Esophagus (tissue), 2 donors: ENCODE results near the gene FSD2. TPM values are rescaled to one million over a fixed set of nuclear protein-coding genes. Genes with fewer than 3 reads are reported as not detected.
"Not testable (repeated sequence)": the region's sequence is repeated elsewhere in the genome, so short reads cannot be mapped to it uniquely, and the experiment has no call there.

Source experiments
- H3K27ac ChIP-seq, 2 donors: one replicate each; pipeline ENCODE4 v1.5.1; 2013; ENCODE audit warnings: low read depth in 2 of 2, mild to moderate bottlenecking in 2 of 2, inconsistent platforms in 1 of 2, low read length in 1 of 2, moderate library complexity in 1 of 2
- H3K27me3 ChIP-seq, 2 donors: one replicate each; pipeline ENCODE4 v1.6.1; 2013; ENCODE audit warnings: low read length in 2 of 2, control low read depth in 1 of 2, mild to moderate bottlenecking in 1 of 2; ENCODE audit not compliant: insufficient read depth in 2 of 2, control insufficient read depth in 1 of 2
- H3K36me3 ChIP-seq, 2 donors: one replicate each; pipeline ENCODE4 v1.6.1; 2013; ENCODE audit warnings: low read length in 1 of 2; ENCODE audit not compliant: control insufficient read depth in 2 of 2, insufficient read depth in 2 of 2
- H3K4me1 ChIP-seq, 2 donors: one replicate each; pipeline ENCODE4 v1.6.1; 2013; ENCODE audit warnings: low read length in 1 of 2; ENCODE audit not compliant: control insufficient read depth in 2 of 2, insufficient read depth in 2 of 2
- H3K4me3 ChIP-seq, 2 donors: one replicate each; pipeline ENCODE4 v1.5.1; 2013; ENCODE audit warnings: low read length in 2 of 2, mild to moderate bottlenecking in 2 of 2, low read depth in 1 of 2, moderate library complexity in 1 of 2
- H3K9me3 ChIP-seq, 2 donors: one replicate each; pipeline ENCODE4 v1.6.1; 2013; ENCODE audit warnings: mild to moderate bottlenecking in 2 of 2, low read depth in 1 of 2, low read length in 1 of 2, moderate library complexity in 1 of 2; ENCODE audit not compliant: control insufficient read depth in 2 of 2, insufficient read depth in 1 of 2
- whole genome bisulfite sequencing, 2 donors: extraction: QIAGEN DNeasy Blood & Tissue Kit; methylation state at CpG; one replicate each; pipeline ENCODE4 v1.1.7; 2013; 5-methylcytosine and 5-hydroxymethylcytosine counted together
- polyA plus RNA-seq, 2 donors: library from polyadenylated mRNA; stranded (reverse); fragments of 200-250 nt; gene quantifications; one replicate each; pipeline ENCODE4 v1.2.3, GENCODE V29; 2013
- donor health status: healthy with polysubstance abuse.
- donor health status: Bipolar disorder and iron deficiency.

The FSD2 gene
- polyA plus RNA-seq, 2 donors: 0.01 to 0.12 TPM

DNA sequence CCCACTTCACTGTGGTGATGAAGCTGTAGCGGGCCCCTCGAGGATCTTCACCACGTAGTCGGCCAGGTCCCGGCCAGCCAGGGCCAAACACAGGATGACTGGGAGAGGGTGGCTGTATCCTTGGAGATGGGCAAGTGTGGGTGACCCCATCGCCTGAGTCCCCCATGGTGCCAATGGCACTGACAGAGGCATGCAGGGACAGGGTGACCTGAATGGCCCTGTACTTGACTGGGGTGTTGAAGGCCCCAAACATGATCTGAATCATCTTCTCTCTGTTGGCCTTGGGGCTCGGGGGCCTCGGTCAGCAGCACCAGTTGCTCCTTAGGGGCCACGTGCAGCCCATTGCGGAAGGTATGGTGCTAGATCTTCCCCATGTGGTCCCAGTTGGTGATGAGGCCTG is 79.1 kb downstream of the FSD2 start:
- no peaks in the 10 kb centered on the region for H3K27me3 ChIP-seq
- H3K4me1 ChIP-seq: no peaks in the 10 kb centered on the region
- 94 to 95% methylated on average over 10 of the region's 10 CpGs for WGBS, 2 donors
- no peak overlapping the region for H3K4me3 ChIP-seq
- H3K36me3 ChIP-seq: no peaks in the 10 kb centered on the region
- H3K27ac ChIP-seq: no peak overlapping the region
- H3K9me3 ChIP-seq: no peaks in the 10 kb centered on the region

DNA sequence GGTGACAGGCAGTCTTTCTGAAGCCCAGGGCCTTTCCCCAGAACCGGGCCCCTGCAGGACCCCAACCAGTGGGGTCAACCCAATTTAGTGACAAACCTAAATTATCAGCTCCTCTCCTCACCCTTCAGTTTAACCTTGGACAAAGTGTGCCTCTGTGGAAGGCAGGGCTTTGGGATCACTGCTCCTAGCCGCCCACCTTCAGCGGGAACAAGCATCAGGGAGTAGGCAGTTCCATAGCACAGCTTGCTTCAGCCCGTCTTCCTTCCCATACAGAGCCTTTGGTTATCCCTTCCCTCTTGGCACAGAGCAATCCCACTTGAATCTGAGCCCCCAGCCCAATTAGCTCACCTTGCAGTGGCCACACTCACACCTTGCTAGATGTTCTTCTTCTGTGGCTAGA is 90.9 kb downstream of the FSD2 start:
- Histone ChIP-seq H3K4me1 (peaks cover 1 to 2% of the 10 kb centered on the region in 2 donors), H3K9me3 (no peaks in the 10 kb centered on the region), H3K27ac (no peak overlapping the region), H3K27me3 (no peaks in the 10 kb centered on the region), H3K36me3 (no peaks in the 10 kb centered on the region), H3K4me3 (no peak overlapping the region)
- WGBS, 2 donors: 83 to 90% methylated on average over 4 of the region's 4 CpGs

DNA sequence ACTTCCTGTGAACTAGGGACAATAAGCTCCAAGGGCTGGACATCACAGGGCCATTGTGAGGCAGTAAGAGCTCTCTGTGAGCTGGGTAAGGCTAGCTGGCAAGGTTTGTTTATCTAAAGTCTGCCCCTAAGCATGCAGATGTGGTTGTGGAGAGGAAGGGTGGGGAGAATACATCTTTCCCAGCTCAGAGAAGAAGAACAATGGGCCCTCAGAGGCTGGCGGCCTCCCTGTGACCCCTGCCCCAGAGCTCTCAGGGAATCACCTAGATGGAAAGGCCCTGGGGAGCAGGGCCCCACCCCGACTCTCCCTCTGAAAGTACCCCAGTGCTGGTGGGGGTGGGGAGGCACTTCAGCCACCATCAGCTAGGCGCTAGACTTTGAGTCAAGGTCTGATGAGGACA is 91.9 kb downstream of the FSD2 start:
- Histone ChIP-seq H3K27me3 (no peaks in the 10 kb centered on the region), H3K4me3 (no peak overlapping the region), H3K36me3 (no peaks in the 10 kb centered on the region), H3K4me1 (peaks cover 3 to 4% of the 10 kb centered on the region in 2 donors), H3K9me3 (no peaks in the 10 kb centered on the region), H3K27ac (no peak overlapping the region)
- 61 to 72% methylated on average over 3 of the region's 3 CpGs for WGBS, 2 donors

DNA sequence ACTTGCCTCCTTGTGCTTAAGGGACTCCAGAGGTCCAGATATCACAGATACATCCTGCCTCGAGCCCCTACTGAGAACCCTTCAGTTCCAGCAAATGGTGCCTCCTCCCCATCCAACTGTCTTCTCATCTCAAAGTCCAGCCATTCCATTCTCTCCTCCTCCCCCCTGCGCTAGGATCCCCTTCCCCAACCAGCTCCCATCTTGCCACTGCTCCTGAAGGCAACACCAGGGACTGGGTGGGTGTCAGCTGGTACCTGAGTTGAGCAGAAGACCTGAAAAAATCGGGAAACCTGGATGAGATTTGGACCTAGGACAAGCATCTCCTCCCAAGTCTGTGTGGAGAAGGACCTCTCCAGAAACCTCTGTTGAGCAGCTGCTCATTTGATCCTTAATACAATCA is 93.8 kb downstream of the FSD2 start:
- peaks cover 3 to 4% of the 10 kb centered on the region in 2 donors for H3K4me1 ChIP-seq
- no peak overlapping the region for H3K27ac ChIP-seq
- no peaks in the 10 kb centered on the region for H3K27me3 ChIP-seq
- 67 to 72% methylated on average over 3 of the region's 3 CpGs for WGBS, 2 donors
- H3K9me3 ChIP-seq: no peaks in the 10 kb centered on the region
- no peak overlapping the region for H3K4me3 ChIP-seq
- no peaks in the 10 kb centered on the region for H3K36me3 ChIP-seq

DNA sequence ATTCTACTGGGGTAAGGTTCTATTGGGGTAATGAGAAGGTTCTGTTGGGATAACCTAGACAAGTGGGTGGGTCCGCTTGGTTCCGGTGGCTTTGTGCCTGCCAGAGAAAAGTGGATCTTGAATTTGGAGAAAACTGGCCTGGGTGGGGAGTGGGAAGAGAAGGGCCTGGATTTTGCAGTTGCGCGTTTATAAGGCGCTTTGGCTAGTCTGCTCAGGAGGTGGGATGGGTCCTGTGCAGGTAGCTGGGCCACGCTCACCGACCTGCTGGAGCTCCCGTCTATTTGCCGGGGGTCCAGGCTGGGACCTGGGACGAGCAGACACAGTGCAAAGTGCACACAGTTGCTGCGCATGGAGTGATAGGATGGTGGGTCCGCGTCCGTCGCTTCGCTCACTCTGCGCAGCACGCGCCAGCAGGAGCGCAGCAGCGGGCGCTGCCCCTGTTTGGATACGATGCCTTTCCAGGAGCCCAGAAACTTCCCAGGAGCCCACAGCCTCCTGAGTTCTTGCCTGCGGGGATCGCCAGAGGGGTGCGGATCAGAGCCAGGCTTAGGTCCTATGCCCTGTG is 94.9 kb downstream of the FSD2 start:
- Histone ChIP-seq H3K9me3 (no peaks in the 10 kb centered on the region), H3K27ac (no peak overlapping the region), H3K36me3 (no peaks in the 10 kb centered on the region), H3K27me3 (no peaks in the 10 kb centered on the region), H3K4me1 (peaks cover 3 to 4% of the 10 kb centered on the region in 2 donors), H3K4me3 (no peak overlapping the region)
- WGBS, 2 donors: 96 to 98% methylated on average over 26 of the region's 26 CpGs

DNA sequence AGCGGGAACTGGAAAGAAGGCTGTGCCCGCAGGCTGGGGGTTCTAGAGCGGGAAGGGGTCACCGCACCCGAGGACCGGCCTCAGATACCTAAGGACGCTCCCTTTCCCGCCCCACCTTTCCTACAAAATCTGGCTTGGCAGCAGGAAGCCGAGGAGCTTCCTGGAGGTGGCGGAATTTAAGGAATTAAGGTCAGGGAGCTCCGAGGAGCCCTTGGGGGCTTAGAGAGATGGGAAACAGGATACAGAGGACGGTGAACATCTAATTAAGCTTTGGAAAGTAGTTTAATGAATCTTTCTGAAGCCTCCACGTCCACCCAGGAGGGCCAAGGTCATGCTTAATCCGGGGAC is 95.7 kb downstream of the FSD2 start:
- Histone ChIP-seq H3K4me1 (peaks cover 3 to 4% of the 10 kb centered on the region in 2 donors), H3K36me3 (no peaks in the 10 kb centered on the region), H3K27me3 (no peaks in the 10 kb centered on the region), H3K4me3 (peak overlapping the region; percentile 60 to 71), H3K9me3 (no peaks in the 10 kb centered on the region), H3K27ac (peak overlapping the region in 1 of 2 donors; percentile 50)
- WGBS, 2 donors: 13 to 14% methylated on average over 14 of the region's 14 CpGs

DNA sequence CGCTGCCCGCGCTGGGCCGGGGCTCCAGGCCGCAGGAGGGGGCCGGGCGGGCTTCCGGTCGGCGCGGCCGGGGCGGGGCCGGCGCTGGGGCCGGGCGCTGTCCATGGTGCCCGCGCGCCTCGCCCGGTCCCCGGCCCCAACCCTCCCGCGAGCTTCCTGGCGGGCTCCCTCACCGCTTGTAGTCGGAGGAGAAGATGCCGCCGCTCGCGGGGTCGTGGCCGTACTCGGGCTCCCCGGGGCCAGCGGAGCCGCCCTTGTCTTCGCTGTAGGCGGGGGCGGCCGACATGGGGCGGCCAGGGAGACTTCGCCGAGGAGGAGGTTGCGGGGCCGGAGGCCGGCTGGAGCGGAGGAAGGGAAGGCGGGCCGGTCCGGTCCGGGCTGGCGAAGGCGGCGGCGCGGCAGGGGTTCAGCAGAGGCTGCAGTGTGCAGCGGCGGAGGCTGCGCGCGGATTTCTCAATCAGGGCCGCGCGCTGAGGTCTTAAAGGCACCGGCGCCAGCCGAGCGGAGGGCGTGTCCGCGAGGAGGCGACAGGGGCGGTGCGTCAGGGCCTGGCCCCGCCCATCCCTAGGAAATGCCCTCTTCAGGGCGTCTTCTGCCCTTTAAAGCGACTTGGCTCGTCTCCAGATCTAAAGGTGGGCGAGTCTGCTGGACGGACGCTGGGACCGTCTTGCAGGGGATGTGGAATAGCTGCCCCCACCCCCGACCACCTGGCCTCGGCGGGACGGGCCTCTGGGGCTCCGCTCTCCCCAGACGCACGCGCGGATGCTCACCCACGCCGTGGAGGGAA is 96.3 kb downstream of the FSD2 start, which contains the start of gene AP3B2:
Gene AP3B2 (minus strand): TSS at position 455 of the 787 bp plus-strand sequence. CDS start 169 bp downstream, at position 286.
- H3K27me3 ChIP-seq: no peaks in the 10 kb centered on the region
- H3K36me3 ChIP-seq: no peaks in the 10 kb centered on the region
- H3K4me1 ChIP-seq: peaks cover 3 to 4% of the 10 kb centered on the region in 2 donors
- peak within 1 kb of the TSS; percentile 60 to 71 for H3K4me3 ChIP-seq
- 1% methylated on average over 70 to 95 of the region's 95 CpGs for WGBS, 2 donors
- H3K27ac ChIP-seq: peak within 1 kb of the TSS in 1 of 2 donors; percentile 50
- H3K9me3 ChIP-seq: no peaks in the 10 kb centered on the region

DNA sequence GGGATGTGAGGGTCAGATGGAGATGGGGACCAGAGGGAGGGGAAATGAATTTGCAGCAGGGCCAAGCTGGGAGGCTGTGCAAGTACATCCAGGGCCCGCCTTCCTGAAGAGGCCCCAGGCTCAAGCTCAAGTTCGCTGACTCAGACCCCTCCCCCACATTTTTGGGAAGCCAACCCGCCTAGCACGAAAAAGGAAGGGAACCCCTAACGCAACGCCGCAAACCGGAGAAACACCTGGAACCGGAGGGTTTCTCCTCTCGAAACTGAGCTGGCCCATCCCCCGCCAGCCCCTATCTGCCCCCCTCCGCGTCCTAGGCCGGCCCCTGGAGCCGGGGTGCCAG is 96.8 kb downstream of the FSD2 start:
- Histone ChIP-seq H3K4me3 (peak overlapping the region; percentile 28 to 71), H3K9me3 (no peaks in the 10 kb centered on the region), H3K27me3 (no peaks in the 10 kb centered on the region), H3K27ac (no peak overlapping the region), H3K36me3 (no peaks in the 10 kb centered on the region), H3K4me1 (peaks cover 3 to 4% of the 10 kb centered on the region in 2 donors)
- WGBS, 2 donors: 1 to 2% methylated on average over 7 to 15 of the region's 15 CpGs

DNA sequence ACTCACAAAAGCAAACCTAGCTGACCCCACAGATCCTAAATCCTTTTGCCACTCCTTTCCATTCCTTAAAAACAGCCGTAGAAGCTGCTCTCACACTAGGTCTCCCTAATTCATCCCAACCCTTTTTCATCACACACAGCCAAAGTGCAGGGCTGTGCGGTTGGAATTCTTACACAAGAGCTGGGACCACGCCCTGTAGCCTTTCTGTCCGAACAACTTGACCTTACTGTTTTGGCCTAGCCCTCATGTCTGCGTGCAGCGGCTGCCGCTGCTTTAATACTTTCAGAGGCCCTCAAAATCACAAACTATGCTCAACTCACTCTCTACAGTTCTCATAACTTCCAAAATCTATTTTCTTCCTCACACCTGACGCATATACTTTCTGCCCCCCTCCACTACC is 100.0 kb downstream of the FSD2 start:
- not testable (repeated sequence) for H3K9me3 ChIP-seq, H3K27me3 ChIP-seq, H3K36me3 ChIP-seq, H3K4me3 ChIP-seq, H3K27ac ChIP-seq, H3K4me1 ChIP-seq
- WGBS, 2 donors: 81 to 88% methylated on average over 8 of the region's 8 CpGs
